HEK293 (cell line): Measurements from ENCODE around the gene TBC1D5.

Experiments
- CTCF ChIA-PET: fragments of 350-600 bp; formaldehyde crosslinking; extraction: SDS; loops from one replicate; lab custom pipeline; 2021; ENCODE audit warnings: antibody characterized with exemption; lab: Yijun Ruan, JAX
- POLR2A ChIA-PET: fragments of 300-600 bp; formaldehyde crosslinking; extraction: SDS; loops from one replicate; lab custom pipeline; 2020; ENCODE audit warnings: antibody characterized with exemption, inconsistent platforms; lab: Yijun Ruan, JAX
- H3K27ac ChIP-seq: fragments of 200-500 bp; sonication (Bioruptor generic); 2 replicates; pipeline ENCODE4 v1.5.1; 2014; ENCODE audit warnings: low read depth, low read length, control low read depth, inconsistent platforms; ENCODE audit errors: extremely low read depth
- H3K36me3 ChIP-seq, 2 experiments: fragments of 200-500 bp in 1 of 2; sonication (Bioruptor generic) in 1 of 2; 1 replicate in 1 of 2; 2 replicates in 1 of 2; pipeline ENCODE4 v1.5.1; 2014 to 2017; ENCODE audit warnings: inconsistent platforms in 2 of 2, low read length in 2 of 2; ENCODE audit not compliant: control insufficient read depth in 2 of 2, insufficient read depth in 1 of 2
- H3K4me1 ChIP-seq: fragments of 200-500 bp; sonication (Bioruptor generic); 2 replicates; pipeline ENCODE4 v1.5.1; 2014; ENCODE audit warnings: mild to moderate bottlenecking, low read length, inconsistent platforms; ENCODE audit not compliant: control insufficient read depth, insufficient read depth
- H3K4me3 ChIP-seq: 2 replicates; pipeline ENCODE4 v1.5.1; 2011; ENCODE audit warnings: low read depth, mild to moderate bottlenecking, control low read depth, low read length, moderate library complexity
- H3K9me3 ChIP-seq: fragments of 200-500 bp; sonication (Bioruptor generic); 2 replicates; pipeline ENCODE4 v1.5.1; 2014; ENCODE audit warnings: low read depth, low read length, inconsistent platforms; ENCODE audit not compliant: control insufficient read depth, insufficient read depth
- EGR2 ChIP-seq: fragments of 450-650 bp; formaldehyde crosslinking; IDR thresholded peaks from 2 replicates; pipeline ENCODE4 v1.5.1; 2016; ENCODE audit warnings: low read depth, missing biosample characterization, missing genetic modification characterization
- INSM2 ChIP-seq: fragments of 450-650 bp; formaldehyde crosslinking; IDR thresholded peaks from 2 replicates; pipeline ENCODE4 v1.5.1; 2016; ENCODE audit warnings: missing biosample characterization, missing genetic modification characterization
- KLF8 ChIP-seq: fragments of 450-650 bp; formaldehyde crosslinking; IDR thresholded peaks from 2 replicates; pipeline ENCODE4 v1.5.1; 2016; ENCODE audit warnings: missing biosample characterization, missing genetic modification characterization
- PBX3 ChIP-seq: sonication (generic); formaldehyde crosslinking; IDR thresholded peaks from 2 replicates; pipeline ENCODE4 v1.8.1; 2022; ENCODE audit warnings: mild to moderate bottlenecking, moderate library complexity, missing genetic modification reagents
- PRDM6 ChIP-seq: fragments of 450-650 bp; formaldehyde crosslinking; IDR thresholded peaks from 2 replicates; pipeline ENCODE4 v1.5.1; 2017; ENCODE audit warnings: missing biosample characterization, missing genetic modification characterization
- ZBTB49 ChIP-seq: fragments of 450-650 bp; formaldehyde crosslinking; IDR thresholded peaks from 2 replicates; pipeline ENCODE4 v1.5.1; 2016; ENCODE audit warnings: missing biosample characterization, missing genetic modification characterization, low read depth
- ZFP3 ChIP-seq: fragments of 450-650 bp; formaldehyde crosslinking; IDR thresholded peaks from 2 replicates; pipeline ENCODE4 v1.5.1; 2016; ENCODE audit warnings: low read depth, missing biosample characterization, missing genetic modification characterization
- ZNF132 ChIP-seq: fragments of 450-650 bp; formaldehyde crosslinking; IDR thresholded peaks from 2 replicates; pipeline ENCODE4 v1.5.1; 2017; ENCODE audit warnings: missing biosample characterization, missing genetic modification characterization, borderline replicate concordance
- ZNF175 ChIP-seq: fragments of 450-650 bp; formaldehyde crosslinking; IDR thresholded peaks from 2 replicates; pipeline ENCODE4 v1.5.1; 2016; ENCODE audit warnings: missing biosample characterization, missing genetic modification characterization
- ZNF274 ChIP-seq, 2 experiments: fragments of 200-500 bp in 1 of 2; fragments of 450-650 bp in 1 of 2; sonication (Bioruptor generic) in 1 of 2; formaldehyde crosslinking in 1 of 2; IDR thresholded peaks; 2 replicates each; pipeline versions ENCODE4 v1.5.1 to v1.6.1; 2014 to 2016; ENCODE audit warnings: borderline replicate concordance in 1 of 2, inconsistent platforms in 1 of 2, low read length in 1 of 2, missing biosample characterization in 1 of 2, missing genetic modification characterization in 1 of 2
- ZNF350 ChIP-seq: fragments of 450-650 bp; formaldehyde crosslinking; IDR thresholded peaks from 2 replicates; pipeline ENCODE4 v1.5.0; 2017; ENCODE audit warnings: missing biosample characterization, mild to moderate bottlenecking, missing genetic modification characterization
- ZNF488 ChIP-seq: fragments of 450-650 bp; formaldehyde crosslinking; IDR thresholded peaks from 2 replicates; pipeline ENCODE4 v1.5.1; 2016; ENCODE audit warnings: missing biosample characterization, missing genetic modification characterization
- ZNF513 ChIP-seq: fragments of 450-650 bp; IDR thresholded peaks from 2 replicates; pipeline ENCODE4 v1.5.1; 2018; ENCODE audit warnings: missing biosample characterization, missing genetic modification characterization
- ZNF621 ChIP-seq: fragments of 450-650 bp; formaldehyde crosslinking; IDR thresholded peaks from 2 replicates; pipeline ENCODE4 v1.5.1; 2017; ENCODE audit warnings: missing biosample characterization, missing genetic modification characterization
- ZNF629 ChIP-seq: fragments of 450-650 bp; formaldehyde crosslinking; IDR thresholded peaks from 2 replicates; pipeline ENCODE4 v1.5.1; 2017; ENCODE audit warnings: missing biosample characterization, missing genetic modification characterization
- ZNF658 ChIP-seq: fragments of 450-650 bp; formaldehyde crosslinking; IDR thresholded peaks from 2 replicates; pipeline ENCODE4; 2016; ENCODE audit warnings: missing biosample characterization, missing genetic modification characterization
- TF ChIP-seq, protein P1 (sequence below): fragments of 450-650 bp; formaldehyde crosslinking; IDR thresholded peaks from 2 replicates; pipeline ENCODE4; 2016; ENCODE audit warnings: missing biosample characterization, missing genetic modification characterization
- TF ChIP-seq, protein P2 (sequence below): fragments of 450-650 bp; formaldehyde crosslinking; optimal IDR thresholded peaks from 2 replicates; pipeline ENCODE3; 2016; ENCODE audit warnings: missing biosample characterization, mild to moderate bottlenecking, missing genetic modification characterization

Gene TBC1D5

GRCh38 chr3:17179381-17180205, 562.8 kb downstream of the TBC1D5 start:
- Histone ChIP-seq H3K4me1 (no peaks in the 10 kb centered on the region), H3K27ac (no peak overlapping the region), H3K36me3 (no peaks in the 10 kb centered on the region), H3K9me3 (no peaks in the 10 kb centered on the region), H3K4me3 (no peak overlapping the region)
- no peak for TF ChIP-seq PRDM6 (tag by site-specific recombination)
- TF ChIP-seq ZNF488 (tag by site-specific recombination): no peak
- TF ChIP-seq EGR2 (tag by site-specific recombination): 0 out of 2 replicates have a peak, but pooled peaks have one; percentile 27
- POLR2A ChIA-PET: no interaction called here
- CTCF ChIA-PET: interaction anchor here (0.6 kb wide), 1 partner anchor 1132 kb away, joined by 3 read pairs; no protein-coding TSS in a partner anchor

- POLR2A ChIA-PET: no interaction called here
- Histone ChIP-seq H3K4me3 (no peak overlapping the region), H3K36me3 (no peaks in the 10 kb centered on the region), H3K9me3 (no peaks in the 10 kb centered on the region), H3K27ac (no peak overlapping the region), H3K4me1 (no peaks in the 10 kb centered on the region)
- CTCF ChIA-PET: interaction anchor here (0.6 kb wide), 1 partner anchor 112 kb away, joined by 3 read pairs; no protein-coding TSS in a partner anchor
- TF ChIP-seq ZNF175 (tag by site-specific recombination): no peak
- TF ChIP-seq ZNF350: no peak
- TF ChIP-seq ZNF658 (tag by site-specific recombination): no peak
- no peak for TF ChIP-seq KLF8
- no peak for TF ChIP-seq ZNF513 (tag by site-specific recombination)
- no peak for TF ChIP-seq ZBTB49 (tag by site-specific recombination)
- TF ChIP-seq ZFP3 (tag by site-specific recombination): no peak
- no peak for TF ChIP-seq ZNF621
- TF ChIP-seq, protein P1, sequence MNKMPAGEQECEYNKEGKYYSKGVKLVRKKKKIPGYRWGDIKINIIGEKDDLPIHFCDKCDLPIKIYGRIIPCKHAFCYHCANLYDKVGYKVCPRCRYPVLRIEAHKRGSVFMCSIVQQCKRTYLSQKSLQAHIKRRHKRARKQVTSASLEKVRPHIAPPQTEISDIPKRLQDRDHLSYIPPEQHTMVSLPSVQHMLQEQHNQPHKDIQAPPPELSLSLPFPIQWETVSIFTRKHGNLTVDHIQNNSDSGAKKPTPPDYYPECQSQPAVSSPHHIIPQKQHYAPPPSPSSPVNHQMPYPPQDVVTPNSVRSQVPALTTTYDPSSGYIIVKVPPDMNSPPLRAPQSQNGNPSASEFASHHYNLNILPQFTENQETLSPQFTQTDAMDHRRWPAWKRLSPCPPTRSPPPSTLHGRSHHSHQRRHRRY (tag by site-specific recombination): no peak
- TF ChIP-seq ZNF132 (tag by site-specific recombination): no peak
- no peak for TF ChIP-seq INSM2 (tag by site-specific recombination)
- TF ChIP-seq ZNF274 (IDR thresholded peaks at IDR 0.05; ENCODE audit: low read length): no peak
- TF ChIP-seq ZNF274 (tag by site-specific recombination; IDR thresholded peaks at IDR 0.05; ENCODE audit: borderline replicate concordance): no peak
- TF ChIP-seq, protein P2, sequence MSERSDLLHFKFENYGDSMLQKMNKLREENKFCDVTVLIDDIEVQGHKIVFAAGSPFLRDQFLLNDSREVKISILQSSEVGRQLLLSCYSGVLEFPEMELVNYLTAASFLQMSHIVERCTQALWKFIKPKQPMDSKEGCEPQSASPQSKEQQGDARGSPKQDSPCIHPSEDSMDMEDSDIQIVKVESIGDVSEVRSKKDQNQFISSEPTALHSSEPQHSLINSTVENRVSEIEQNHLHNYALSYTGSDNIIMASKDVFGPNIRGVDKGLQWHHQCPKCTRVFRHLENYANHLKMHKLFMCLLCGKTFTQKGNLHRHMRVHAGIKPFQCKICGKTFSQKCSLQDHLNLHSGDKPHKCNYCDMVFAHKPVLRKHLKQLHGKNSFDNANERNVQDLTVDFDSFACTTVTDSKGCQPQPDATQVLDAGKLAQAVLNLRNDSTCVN (tag by site-specific recombination): no peak
- no peak for TF ChIP-seq PBX3
- TF ChIP-seq ZNF629 (tag by site-specific recombination): no peak
These were observed 565.7 kb downstream of the TBC1D5 start for GRCh38 chr3:17176757-17177156.
